DMS153 treated with DMSO at 0.1 percent for 48 hours (cell line): ENCODE results near the gene AQR.

Experiments used
- DNase-seq: peaks from one replicate; lab custom pipeline; 2025; ENCODE audit not compliant: unreplicated experiment; lab: John Stamatoyannopoulos, UW

AQR gene

DNA sequence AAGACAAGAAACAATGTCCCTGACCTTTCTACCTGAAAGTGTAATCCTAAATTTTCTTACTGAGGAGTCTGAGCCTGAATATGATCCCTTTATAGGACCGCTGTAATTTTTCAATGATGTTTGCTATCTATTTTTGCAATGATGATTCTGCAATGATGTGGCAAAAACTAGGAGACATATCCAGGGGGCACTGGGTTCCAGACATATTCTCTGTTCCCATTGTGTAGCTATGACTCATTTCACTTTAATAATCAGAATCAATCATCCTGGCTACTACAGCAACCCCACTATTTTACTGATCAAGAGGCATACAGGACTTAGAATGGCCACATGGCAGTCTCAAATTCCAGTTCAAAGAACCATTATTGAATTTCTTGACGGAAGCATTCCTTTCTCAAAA, 85.9 kb downstream of the AQR start:
- DNase-seq = no peak

DNA sequence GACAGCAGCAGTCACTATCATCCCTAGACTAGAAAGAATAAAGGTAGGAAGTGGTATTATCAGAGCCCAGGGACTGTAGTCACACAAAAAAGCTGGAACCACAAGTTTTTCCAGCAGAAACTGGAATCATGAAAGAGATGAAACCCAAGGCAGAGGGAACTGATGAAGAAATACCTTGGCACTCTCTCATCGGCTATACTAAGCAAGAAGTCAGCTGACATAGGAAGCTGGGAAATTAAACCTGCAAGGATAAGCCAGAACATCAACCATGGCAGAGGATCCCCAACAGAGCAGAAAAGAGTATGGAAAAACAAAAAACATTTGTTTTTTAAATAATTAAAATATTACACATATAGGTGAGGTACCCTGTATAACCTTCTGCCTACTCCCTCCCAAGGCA, 86.5 kb downstream of the AQR start:
- DNase-seq = no peak

DNA sequence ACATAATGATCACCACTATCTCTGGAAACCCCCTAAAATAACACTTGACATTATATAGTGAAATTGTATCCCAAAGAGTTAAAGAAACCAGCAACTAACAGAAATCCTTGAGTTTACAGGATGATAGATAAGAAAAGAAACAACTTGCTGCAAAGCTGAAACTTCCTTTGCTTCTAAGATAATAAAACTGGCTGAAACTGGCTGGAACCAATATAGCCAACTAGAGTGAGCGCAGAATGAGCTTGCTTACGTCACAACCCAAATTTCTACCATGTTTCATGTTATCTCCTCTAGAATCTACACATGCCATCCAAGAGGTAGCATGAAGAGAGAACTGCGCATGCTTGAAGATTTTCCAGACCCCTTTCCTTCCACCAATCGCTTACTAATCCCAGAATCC, 90.4 kb downstream of the AQR start:
- DNase-seq = no peak

- no peak for DNase-seq
Observed at GRCh38 chr15:34876640-34877039, 92.9 kb downstream of the AQR start.

DNA sequence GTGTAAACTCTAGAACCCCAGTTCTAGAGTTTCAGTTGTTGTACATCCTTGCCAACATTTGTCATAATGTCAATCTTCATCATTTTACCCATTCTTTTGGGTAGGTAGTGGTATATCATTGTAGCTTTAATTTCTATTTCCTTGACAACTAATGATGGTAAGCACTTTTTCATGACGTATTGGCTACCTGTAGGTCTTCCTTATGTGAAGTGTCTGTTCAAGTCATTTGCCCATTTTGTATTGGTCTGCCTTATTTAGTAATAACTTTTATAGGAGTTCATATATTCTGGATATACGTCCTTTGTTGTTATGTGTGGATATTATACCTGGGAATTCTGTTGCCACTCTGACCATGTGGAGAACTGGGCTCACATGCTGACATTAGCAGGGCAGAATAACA, 100.4 kb downstream of the AQR start:
- no peak for DNase-seq

GRCh38 chr15:34865531-34865930, 104.0 kb downstream of the AQR start:
- DNase-seq = no peak

DNA sequence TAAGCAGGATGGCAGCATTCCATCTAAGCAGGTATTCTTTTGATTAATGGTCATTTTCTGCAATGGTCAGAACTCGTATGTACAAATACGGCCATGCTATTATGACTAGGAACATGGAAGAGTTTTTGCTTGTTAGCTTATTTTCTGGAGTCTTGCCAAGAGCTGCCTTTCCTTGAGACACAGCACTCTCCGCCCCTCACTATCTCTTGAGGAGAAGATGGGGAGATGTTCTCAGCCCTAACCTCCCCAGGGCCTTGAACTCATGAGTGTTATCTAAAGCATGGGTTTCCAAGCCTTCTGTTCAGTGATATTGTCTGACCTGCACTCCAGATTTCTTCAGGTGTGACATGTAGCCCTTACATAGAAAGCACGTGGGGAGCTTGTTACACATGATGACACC, 108.3 kb downstream of the AQR start:
- DNase-seq = no peak

DNA sequence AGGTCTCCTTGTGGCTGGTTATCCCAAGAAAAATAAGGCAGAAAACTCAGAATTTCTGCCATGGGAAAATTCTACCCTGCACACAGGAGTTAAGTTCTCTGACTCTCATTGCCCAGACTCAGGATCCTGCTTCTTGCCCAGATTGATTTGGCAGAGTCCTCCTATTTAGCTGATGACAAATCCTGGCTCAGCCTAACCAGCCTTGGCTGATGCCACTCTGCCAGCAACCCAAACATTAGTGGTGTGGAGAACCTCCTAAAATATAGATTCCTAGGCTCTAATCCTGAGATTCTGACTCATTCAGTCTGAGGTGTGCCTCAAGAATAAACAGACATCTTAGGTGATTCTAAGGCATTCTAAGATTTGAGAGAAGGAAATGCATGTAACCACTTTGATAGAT, 113.6 kb downstream of the AQR start:
- DNase-seq = no peak

DNA sequence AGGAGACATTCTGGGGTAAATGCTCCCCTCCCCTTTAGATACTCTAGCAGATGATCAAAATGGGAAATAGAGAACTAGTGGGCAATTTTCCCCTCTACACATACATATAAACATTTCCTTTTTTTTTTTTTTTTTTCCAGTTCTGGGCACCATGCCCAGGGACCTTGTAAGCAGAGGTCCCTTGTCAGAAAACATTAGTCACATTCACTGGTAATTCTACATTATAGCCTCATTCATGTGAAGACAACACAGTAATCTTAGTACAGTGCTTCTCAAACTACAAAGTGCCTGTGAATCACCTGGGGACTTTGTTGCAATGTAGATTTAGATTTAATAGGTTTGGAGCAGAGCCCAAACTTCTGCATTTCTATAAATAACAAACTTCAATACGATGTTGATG, 114.1 kb downstream of the AQR start:
- DNase-seq = no peak

GRCh38 chr15:34854232-34854631, 115.3 kb downstream of the AQR start:
- no peak for DNase-seq

GRCh38 chr15:34853001-34853758, 116.4 kb downstream of the AQR start:
- no peak for DNase-seq

DNA sequence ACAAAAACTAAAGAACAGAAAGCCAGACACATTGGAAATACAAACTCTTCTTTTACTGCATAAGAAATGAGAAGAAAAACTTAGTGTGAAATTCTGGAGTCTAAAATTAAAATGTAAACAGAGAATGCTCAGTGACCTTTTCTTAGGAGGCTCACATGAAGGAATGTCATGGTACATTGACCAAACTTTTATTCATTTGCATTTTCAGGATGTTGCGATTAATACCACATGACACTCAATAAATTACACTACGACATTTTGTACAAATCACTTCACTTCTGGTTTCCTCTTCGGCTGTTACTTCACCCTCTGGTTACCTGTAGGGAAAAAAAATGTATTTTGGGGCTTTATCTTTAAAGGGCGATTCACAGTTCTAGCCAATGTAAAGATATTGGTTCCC, 117.8 kb downstream of the AQR start:
- no peak for DNase-seq

GRCh38 chr15:34851007-34851406, 118.5 kb downstream of the AQR start:
- DNase-seq = no peak

GRCh38 chr15:34850121-34850520, 119.4 kb downstream of the AQR start:
- no peak for DNase-seq

DNA sequence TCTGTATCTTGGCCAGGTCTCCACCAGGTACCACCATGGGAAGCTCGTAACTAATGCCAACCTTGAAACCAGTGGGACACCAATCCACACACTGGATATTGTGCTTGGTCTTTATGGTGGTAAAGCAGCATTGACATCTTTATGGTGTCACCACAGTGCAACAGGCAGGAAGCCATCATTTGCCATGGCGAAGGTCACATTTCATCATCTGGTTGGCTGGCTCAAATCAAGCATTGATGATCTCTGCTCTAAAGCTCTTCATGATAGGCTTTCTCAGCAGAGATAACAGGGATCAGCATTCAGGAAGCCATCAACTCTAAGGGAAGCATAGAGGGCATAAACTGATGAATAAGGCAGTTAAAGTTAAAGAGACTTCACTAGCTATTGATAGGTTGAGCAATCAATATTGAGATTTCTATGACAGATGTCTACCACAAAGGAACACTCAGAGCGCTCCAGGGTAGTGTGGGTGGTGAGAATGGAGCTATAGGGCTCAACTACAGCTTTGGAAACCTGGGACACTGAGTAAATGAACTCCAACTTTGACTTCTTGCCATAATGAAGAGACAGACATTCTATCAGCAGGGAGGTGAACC, 120.1 kb downstream of the AQR start:
- no peak for DNase-seq

DNA sequence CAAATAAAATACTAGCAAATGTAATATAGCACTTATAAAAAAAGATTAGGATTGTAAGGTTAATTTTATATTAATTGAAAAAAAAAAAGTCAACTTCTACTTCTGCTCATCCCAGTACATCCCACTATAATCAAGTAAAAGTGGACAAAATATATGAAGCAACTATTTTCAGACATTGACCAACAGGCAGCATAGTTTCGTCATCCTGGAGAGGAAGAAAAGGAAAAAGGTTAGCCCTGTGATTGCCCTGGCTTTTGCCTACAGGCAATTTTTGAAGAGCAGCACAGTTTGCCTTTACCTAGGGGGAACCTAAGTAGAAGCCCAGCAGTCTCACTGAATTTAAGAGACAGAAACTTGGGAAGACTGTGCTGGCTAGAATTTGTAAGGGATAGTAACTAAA, 121.9 kb downstream of the AQR start:
- no peak for DNase-seq

GRCh38 chr15:34841262-34841725, 128.2 kb downstream of the AQR start:
- no peak for DNase-seq

DNA sequence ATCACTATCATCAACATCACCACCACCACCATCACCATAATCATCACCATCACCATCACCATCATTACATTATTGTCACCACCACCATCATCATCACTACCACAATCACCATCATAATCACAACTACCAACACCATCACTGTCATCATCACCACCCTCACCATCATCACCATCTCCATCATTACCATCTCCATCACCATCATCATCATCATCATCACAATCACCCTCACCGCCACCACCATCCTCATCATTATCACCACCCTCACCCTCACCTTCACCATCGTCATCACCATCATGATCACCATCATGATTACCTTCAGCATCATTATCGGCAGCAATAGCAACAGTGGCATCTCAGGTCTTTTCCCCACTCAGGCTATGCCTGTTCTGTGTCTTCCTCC, 131.3 kb downstream of the AQR start:
- DNase-seq = no peak

DNA sequence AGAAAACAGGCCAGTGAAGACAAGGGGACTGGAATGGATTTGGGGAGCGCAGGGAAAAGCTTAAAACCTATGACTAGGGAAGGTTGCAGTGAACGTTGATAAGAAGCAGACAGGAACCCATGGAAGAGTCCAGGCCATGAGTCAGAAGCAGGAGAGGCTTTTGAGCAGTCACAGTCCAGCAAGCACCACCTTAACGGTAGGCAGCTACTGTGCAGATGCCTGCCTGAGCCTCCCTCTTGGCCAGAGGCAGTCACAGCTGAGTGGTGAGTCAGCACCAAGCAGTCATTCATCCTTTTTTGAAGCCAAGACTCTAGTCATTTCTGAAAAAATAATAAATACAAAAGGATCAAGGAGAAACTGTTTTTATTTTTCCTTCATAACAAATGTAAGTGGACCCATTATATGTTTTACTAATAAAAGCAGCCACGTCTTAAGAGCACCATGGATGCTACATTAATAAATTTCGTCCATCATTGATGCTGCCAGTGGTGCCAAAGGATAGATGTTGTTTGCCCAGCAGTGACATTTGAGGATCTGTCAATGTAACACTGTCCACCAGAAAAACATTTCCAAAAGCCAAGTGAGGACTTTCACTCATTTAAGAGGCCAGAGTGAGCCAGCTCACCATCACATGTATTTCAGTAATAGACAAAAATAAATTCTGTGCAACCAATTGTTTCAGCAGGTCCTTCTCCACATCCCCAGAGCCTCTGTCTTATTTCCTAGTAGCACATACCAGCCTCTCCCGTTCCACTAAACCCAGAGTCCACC, 132.1 kb downstream of the AQR start:
- no peak for DNase-seq

GRCh38 chr15:34828145-34828911, 141.2 kb downstream of the AQR start:
- DNase-seq = no peak

DNA sequence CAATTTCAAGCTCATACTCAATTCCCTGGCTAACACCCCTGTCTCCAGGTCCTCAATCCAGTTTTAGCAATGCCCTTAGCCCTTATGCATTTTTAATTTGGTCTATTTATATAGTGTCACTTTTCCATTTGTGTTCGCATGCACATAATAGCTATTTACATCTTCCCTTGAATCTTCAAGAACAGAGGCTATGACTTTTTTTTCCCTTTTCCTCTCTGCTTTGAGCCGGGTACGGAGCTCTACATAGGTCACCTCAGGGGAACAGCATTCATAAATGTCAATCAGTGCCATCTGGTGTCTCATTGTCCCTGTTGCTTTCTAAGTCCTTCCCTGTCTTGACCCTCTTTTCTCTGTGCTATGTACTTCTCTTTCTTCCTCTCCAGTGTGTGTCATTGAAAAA, 147.7 kb downstream of the AQR start:
- no peak for DNase-seq
